H1 (cell line): Measurements from ENCODE around the gene ODAD3. TPM values are rescaled to one million over a fixed set of nuclear protein-coding genes. Genes with fewer than 3 reads are reported as not detected.

Source experiments
- CTCF ChIA-PET: fragments of 300-600 bp; sonication (Branson Sonifier 250); formaldehyde crosslinking; loops from one replicate; lab custom pipeline; 2021; ENCODE audit not compliant: partially characterized antibody; lab: Charles Lee
- POLR2A ChIA-PET: fragments of 300-600 bp; sonication (Branson Sonifier 250); formaldehyde crosslinking; loops from one replicate; lab custom pipeline; 2021; ENCODE audit warnings: inconsistent platforms; ENCODE audit not compliant: partially characterized antibody; lab: Charles Lee
- DNase-seq, 2 experiments: peaks; one replicate each; pipeline versions ENCODE4 v3.0.0 to v3.0.0-alpha.2; 2010 to 2022; ENCODE audit warnings: low spot score in 2 of 2, low read depth in 1 of 2, mixed read lengths in 1 of 2
- FAIRE-seq: peaks from 2 replicates; lab custom pipeline; 2011; peaks lifted over from hg19 to GRCh38; lab: Jason Lieb, UNC
- H2AFZ ChIP-seq: 2 replicates; pipeline ENCODE4 v1.8.1; 2012; ENCODE audit warnings: low read length, inconsistent platforms
- H2AK5ac ChIP-seq: 2 replicates; pipeline ENCODE4 v1.6.1; 2013; ENCODE audit warnings: low read depth, low read length
- H2BK120ac ChIP-seq: replicated peaks from 2 replicates; pipeline ENCODE3; 2013; ENCODE audit warnings: low read depth, low read length, inconsistent platforms
- H2BK12ac ChIP-seq: 2 replicates; pipeline ENCODE4 v1.6.1; 2013; ENCODE audit warnings: low read depth, low read length
- H2BK15ac ChIP-seq: 2 replicates; pipeline ENCODE4 v1.6.1; 2013; ENCODE audit warnings: low read length
- H2BK20ac ChIP-seq: 2 replicates; pipeline ENCODE4 v1.6.1; 2013; ENCODE audit warnings: low read length
- H2BK5ac ChIP-seq: 2 replicates; pipeline ENCODE4 v1.6.1; 2013; ENCODE audit warnings: low read depth, low read length
- H3K14ac ChIP-seq: 2 replicates; pipeline ENCODE4 v1.6.1; 2013; ENCODE audit warnings: inconsistent platforms; ENCODE audit not compliant: insufficient read length
- H3K18ac ChIP-seq: 2 replicates; pipeline ENCODE4 v1.6.1; 2013; ENCODE audit warnings: low read length; ENCODE audit errors: extremely low read depth
- H3K23ac ChIP-seq: 2 replicates; pipeline ENCODE4 v1.6.1; 2013; ENCODE audit warnings: inconsistent platforms; ENCODE audit not compliant: insufficient read length
- H3K23me2 ChIP-seq: 2 replicates; pipeline ENCODE4 v1.6.1; 2013; ENCODE audit warnings: low read depth, low read length
- H3K27ac ChIP-seq: 2 replicates; pipeline ENCODE4 v1.6.1; 2011; ENCODE audit warnings: low read depth, low read length, inconsistent platforms
- H3K27me3 ChIP-seq, 4 experiments: replicated peaks in 1 of 4; 1 replicate in 1 of 4; 2 replicates in 3 of 4; pipeline versions ENCODE4 v1.6.1 to v1.8.1; 2011 to 2013; ENCODE audit warnings: low read length in 3 of 4, mild to moderate bottlenecking in 3 of 4, inconsistent platforms in 2 of 4, mixed read lengths in 2 of 4, moderate library complexity in 1 of 4; ENCODE audit not compliant: control insufficient read depth in 3 of 4, insufficient read depth in 3 of 4; ENCODE audit errors: extremely low read depth in 1 of 4
- H3K36me3 ChIP-seq, 4 experiments: 2 replicates each; pipeline versions ENCODE4 v1.6.1 to v1.8.1; 2011 to 2013; ENCODE audit warnings: mild to moderate bottlenecking in 4 of 4, low read length in 3 of 4, moderate library complexity in 2 of 4, control low read depth in 1 of 4, inconsistent platforms in 1 of 4; ENCODE audit not compliant: insufficient read depth in 4 of 4, control insufficient read depth in 2 of 4
- H3K4ac ChIP-seq: replicated peaks from 2 replicates; pipeline ENCODE3; 2013; ENCODE audit warnings: low read length, low read depth, mixed read lengths, inconsistent platforms; ENCODE audit not compliant: insufficient read length
- H3K4me1 ChIP-seq, 4 experiments: replicated peaks in 1 of 4; 1 replicate in 1 of 4; 2 replicates in 3 of 4; pipeline versions ENCODE4 v1.6.1 to v1.8.1; 2011 to 2013; ENCODE audit warnings: low read length in 3 of 4, inconsistent platforms in 2 of 4, mixed read lengths in 1 of 4; ENCODE audit not compliant: insufficient read depth in 4 of 4, control insufficient read depth in 3 of 4
- H3K4me2 ChIP-seq, 2 experiments: 2 replicates each; pipeline versions ENCODE4 v1.6.1 to v1.8.1; 2011 to 2013; ENCODE audit warnings: low read depth in 2 of 2, low read length in 2 of 2, control low read depth in 1 of 2, inconsistent platforms in 1 of 2, mild to moderate bottlenecking in 1 of 2; ENCODE audit not compliant: insufficient read depth in 1 of 2
- H3K4me3 ChIP-seq, 4 experiments: fragments of 200-600, 300-600 bp in 1 of 4; sonication (generic), shearing (Covaris generic), sonication (Bioruptor Twin) in 1 of 4; 2 replicates each; pipeline versions ENCODE4 v1.5.1 to v1.8.1; 2011 to 2016; ENCODE audit warnings: low read length in 4 of 4, low read depth in 3 of 4, control low read depth in 2 of 4, inconsistent platforms in 2 of 4, mild to moderate bottlenecking in 2 of 4, mixed read lengths in 1 of 4, moderate library complexity in 1 of 4; ENCODE audit not compliant: insufficient read depth in 2 of 4; ENCODE audit errors: extremely low read depth in 1 of 4
- H3K56ac ChIP-seq: replicated peaks from 2 replicates; pipeline ENCODE3; 2013; ENCODE audit warnings: low read depth, mild to moderate bottlenecking, mixed read lengths, low read length, inconsistent platforms; ENCODE audit not compliant: insufficient read length
- H3K79me1 ChIP-seq: 2 replicates; pipeline ENCODE4 v1.6.1; 2013; ENCODE audit warnings: low read depth, low read length, control low read depth
- H3K79me2 ChIP-seq, 2 experiments: 2 replicates each; pipeline versions ENCODE4 v1.6.1 to v1.8.1; 2012 to 2013; ENCODE audit warnings: low read length in 2 of 2, mild to moderate bottlenecking in 2 of 2, inconsistent platforms in 1 of 2; ENCODE audit not compliant: insufficient read depth in 2 of 2, control insufficient read depth in 1 of 2
- H3K9ac ChIP-seq, 4 experiments: replicated peaks in 1 of 4; 1 replicate in 1 of 4; 2 replicates in 3 of 4; pipeline versions ENCODE4 v1.6.1 to v1.8.1; 2011 to 2013; ENCODE audit warnings: low read depth in 3 of 4, low read length in 3 of 4, control low read depth in 2 of 4, mild to moderate bottlenecking in 2 of 4, moderate library complexity in 2 of 4, inconsistent platforms in 1 of 4; ENCODE audit errors: extremely low read depth in 1 of 4
- H3K9me3 ChIP-seq, 2 experiments: 2 replicates each; pipeline versions ENCODE4 v1.6.1 to v1.8.1; 2012 to 2013; ENCODE audit warnings: mild to moderate bottlenecking in 2 of 2, moderate library complexity in 2 of 2, control low read depth in 1 of 2, inconsistent platforms in 1 of 2, low read depth in 1 of 2, low read length in 1 of 2, mixed read lengths in 1 of 2; ENCODE audit not compliant: insufficient read depth in 2 of 2
- H4K20me1 ChIP-seq, 2 experiments: replicated peaks in 1 of 2; 2 replicates each; pipeline versions ENCODE3 to v1.8.1; 2011 to 2013; ENCODE audit warnings: inconsistent platforms in 2 of 2, low read length in 2 of 2, mild to moderate bottlenecking in 1 of 2; ENCODE audit not compliant: insufficient read depth in 2 of 2, control insufficient read depth in 1 of 2
- H4K5ac ChIP-seq: 2 replicates; pipeline ENCODE4 v1.6.1; 2013; ENCODE audit warnings: low read length, low read depth, mixed read lengths, inconsistent platforms; ENCODE audit not compliant: insufficient read length
- H4K8ac ChIP-seq: 2 replicates; pipeline ENCODE4 v1.8.0; 2013; ENCODE audit warnings: mild to moderate bottlenecking, moderate library complexity, low read length, inconsistent platforms; ENCODE audit not compliant: insufficient read depth; ENCODE audit errors: extremely low read depth
- H4K91ac ChIP-seq: replicated peaks from 2 replicates; pipeline ENCODE3; 2013; ENCODE audit warnings: low read length, mixed read lengths, inconsistent platforms; ENCODE audit not compliant: insufficient read length
- CHD1 ChIP-seq: IDR thresholded peaks from 2 replicates; pipeline ENCODE4 v1.6.1; 2012; ENCODE audit warnings: low read depth, low read length, improper control_type of control experiment
- E2F6 ChIP-seq: IDR thresholded peaks from 2 replicates; pipeline ENCODE4 v1.6.1; 2012; ENCODE audit warnings: inconsistent platforms
- EZH2 ChIP-seq: fragments of 200-600 bp; sonication (generic); IDR thresholded peaks from 2 replicates; pipeline ENCODE4 v1.7.1; 2012; ENCODE audit warnings: low read depth, mild to moderate bottlenecking, moderate library complexity, low read length, inconsistent platforms; ENCODE audit not compliant: severe bottlenecking
- FOSL1 ChIP-seq: IDR thresholded peaks from 2 replicates; pipeline ENCODE4 v1.6.1; 2011; ENCODE audit warnings: mild to moderate bottlenecking, low read depth, low read length, moderate library complexity; ENCODE audit not compliant: insufficient read depth
- MAFK ChIP-seq: IDR thresholded peaks from 2 replicates; pipeline ENCODE4 v1.6.1; 2012; ENCODE audit warnings: low read depth, mild to moderate bottlenecking, improper control_type of control experiment, low read length
- NANOG ChIP-seq: IDR thresholded peaks from 2 replicates; pipeline ENCODE4 v1.6.1; 2011; ENCODE audit warnings: low read length, low read depth, mild to moderate bottlenecking, inconsistent platforms; ENCODE audit not compliant: insufficient read depth, poor library complexity, severe bottlenecking
- NRF1 ChIP-seq: IDR thresholded peaks from 2 replicates; pipeline ENCODE4 v1.6.1; 2011; ENCODE audit warnings: mild to moderate bottlenecking, low read depth, low read length, improper control_type of control experiment
- RBBP5 ChIP-seq: IDR thresholded peaks from 2 replicates; pipeline ENCODE4 v1.7.1; 2012; ENCODE audit warnings: low read depth, mild to moderate bottlenecking, inconsistent platforms, low read length, moderate library complexity, borderline replicate concordance
- SIX5 ChIP-seq: IDR thresholded peaks from 2 replicates; pipeline ENCODE4 v1.6.1; 2011; ENCODE audit warnings: mild to moderate bottlenecking, low read depth, low read length
- SP4 ChIP-seq: IDR thresholded peaks from 2 replicates; pipeline ENCODE4 v1.6.1; 2012; ENCODE audit warnings: low read length, inconsistent platforms
- SUZ12 ChIP-seq: fragments of 200-600 bp; sonication (generic); IDR thresholded peaks from 2 replicates; pipeline ENCODE4 v1.6.1; 2012; ENCODE audit warnings: mild to moderate bottlenecking, inconsistent platforms, low read length, moderate library complexity, mixed read lengths
- TBP ChIP-seq: IDR thresholded peaks from 2 replicates; pipeline ENCODE4 v1.6.1; 2011; ENCODE audit warnings: low read depth, low read length, improper control_type of control experiment
- WGBS, 2 experiments: shearing (Covaris generic) in 1 of 2; methylation state at CpG; one replicate each; pipeline versions ENCODE4 v1.1.6 to v1.1.7; 2013 to 2015; ENCODE audit warnings: low lambda C conversion rate in 2 of 2, mixed read lengths in 2 of 2, inconsistent platforms in 1 of 2, low coverage in 1 of 2, missing lambda C conversion rate in 1 of 2; ENCODE audit not compliant: insufficient replicate concordance in 2 of 2, insufficient coverage in 1 of 2, insufficient read length in 1 of 2; ENCODE audit errors: extremely low coverage in 1 of 2, missing lambda C conversion rate in 1 of 2; 5-methylcytosine and 5-hydroxymethylcytosine counted together
- polyA plus RNA-seq, 7 experiments: library from polyadenylated mRNA; depleted of rRNA in 3 of 7; stranded (reverse) in 5 of 7; unstranded in 2 of 7; fragments of >200 nt in 5 of 7; fragments of 200-250 nt in 2 of 7; gene quantifications; 1 replicate in 5 of 7; 2 replicates in 1 of 7; 4 replicates in 1 of 7; pipeline versions ENCODE4 v1.2.1 to v1.2.3, GENCODE V29; 2011 to 2013; ENCODE audit warnings: missing spikeins in 2 of 7, mixed read lengths in 2 of 7
- total RNA-seq: library from RNA; stranded (reverse); fragmentation: NEBNext Ultra II Directional; extraction: Animal tissue kit (Norgen Biotek cat#: 25700); gene quantifications from 2 replicates; pipeline ENCODE4 v1.2.1, GENCODE V29; 2021

The ODAD3 gene
- total and polyA plus RNA-seq, 2 of the 8 experiments (the other 6 are each of a cell fraction or from before 2014, with no cell fraction given), result 2.1 to 2.2 TPM

- H3K36me3 ChIP-seq, result no peaks in the 10 kb centered on the region
- H4K8ac ChIP-seq, result no peak overlapping the region; the same call in 1 of the 2 replicates
- H3K18ac ChIP-seq, result no peak overlapping the region
- no peaks in the 10 kb centered on the region for H3K9me3 ChIP-seq
- no peaks in the 10 kb centered on the region for H3K79me2 ChIP-seq
- ChIA-PET CTCF (interaction anchor here (0.7 to 1.9 kb wide), 3 partner anchors 11 to 17 kb away, joined by 3 to 4 read pairs (median 4); no protein-coding TSS in a partner anchor), POLR2A (interaction anchor here (0.9 kb wide), 1 partner anchor 18 kb away, joined by 3 read pairs; no protein-coding TSS in a partner anchor)
- 0 out of 2 replicates have a peak overlapping the region, but pooled peaks have one; percentile 80 for H2BK20ac ChIP-seq
- no peak overlapping the region for H3K4ac ChIP-seq
- H3K27me3 ChIP-seq, result no peaks in the 10 kb centered on the region
- 0 out of 2 replicates have a peak overlapping the region, but pooled peaks have one; percentile 63 for H2BK12ac ChIP-seq
- H2AK5ac ChIP-seq, result peak overlapping the region; percentile 99
- no peak overlapping the region for H3K4me3 ChIP-seq
- peaks cover 4 to 15% (median 10%) of the 10 kb centered on the region in 4 experiments; a peak in 6 of 7 replicates for H3K4me1 ChIP-seq
- no peak overlapping the region for H3K9ac ChIP-seq
- no peak overlapping the region for H2BK120ac ChIP-seq
- no peak overlapping the region for H4K5ac ChIP-seq
- peaks cover 0 to 9% of the 10 kb centered on the region in 2 experiments for H4K20me1 ChIP-seq
- DNase-seq, result no peak
- H3K4me2 ChIP-seq, result no peak overlapping the region
- no peak overlapping the region for H3K23ac ChIP-seq
- 91% methylated on average over 12 of the region's 12 CpGs; no CpG with 5 or more reads in 1 of the 2 experiments for WGBS, 2 experiments
- H3K56ac ChIP-seq, result no peak overlapping the region
- FAIRE-seq, result no peak
- no peak overlapping the region for H3K14ac ChIP-seq
- peaks cover 9% of the 10 kb centered on the region; the same call in 1 of the 2 replicates for H3K23me2 ChIP-seq
- no peak overlapping the region for H3K27ac ChIP-seq
- H2BK15ac ChIP-seq, result peak overlapping the region; percentile 98
- no peak overlapping the region for H2AFZ ChIP-seq
- peak overlapping the region; percentile 68; the same call in 1 of the 2 replicates for H2BK5ac ChIP-seq
- H3K79me1 ChIP-seq, result peaks cover 4% of the 10 kb centered on the region; the same call in 1 of the 2 replicates
- H4K91ac ChIP-seq, result peak overlapping the region; percentile 74
- no peak for TF ChIP-seq SIX5
- no peak for TF ChIP-seq E2F6
- TF ChIP-seq TBP, result no peak
- no peak for TF ChIP-seq MAFK
- no peak for TF ChIP-seq NRF1
- no peak for TF ChIP-seq CHD1
- no peak for TF ChIP-seq NANOG
- no peak for TF ChIP-seq SUZ12
- no peak for TF ChIP-seq SP4
- no peak for TF ChIP-seq EZH2
- no peak for TF ChIP-seq RBBP5
- no peak for TF ChIP-seq FOSL1
Observed at GRCh38 chr19:11463391-11463790, 28.5 kb upstream of the ODAD3 start.
